ENCODE measurements around the gene PHF21B. TPM values are rescaled to one million over a fixed set of nuclear protein-coding genes. Genes with fewer than 3 reads are reported as not detected.

Gene PHF21B
- total and polyA plus RNA-seq, 2 donors (not counting 3 experiments of a cell fraction or from before 2014, with no cell fraction given) = not detected

- dilution Hi-C loops (cut with MboI; ENCODE audit: extremely low pct_ligation_motif_present, low sequenced_read_pairs) (no loop called here), intact Hi-C loops (cut with micrococcal nuclease) (no loop called here)
- H3K79me2 ChIP-seq (ENCODE audit: control insufficient read depth, insufficient read depth, low read length) = no peaks in the 10 kb centered on the region
- no peak for DNase-seq (ENCODE audit: low read depth, low spot score)
- H3K9me1 ChIP-seq (replicated peaks; ENCODE audit: control insufficient read depth, extremely low read depth, insufficient read depth, low read length) = no peaks in the 10 kb centered on the region
- no peak for FAIRE-seq
- H3K27ac ChIP-seq (ENCODE audit: insufficient read depth, low read depth, low read length) = no peak overlapping the region
- no peak overlapping the region for H3K9ac ChIP-seq (replicated peaks; ENCODE audit: extremely low read depth, insufficient read depth, low read length)
- no peaks in the 10 kb centered on the region for H4K20me1 ChIP-seq (replicated peaks; ENCODE audit: control insufficient read depth, extremely low read depth, insufficient read depth, low read length)
- no peak overlapping the region for H3K4me3 ChIP-seq (replicated peaks in 1 of 3; ENCODE audit: insufficient read depth in 1 of 3, low read depth in 1 of 3, low read length in 3 of 3)
- no peak overlapping the region for H3K4me2 ChIP-seq (ENCODE audit: insufficient read depth, low read length)
- TF ChIP-seq MAX (IDR thresholded peaks at IDR 0.05; ENCODE audit: insufficient read depth, insufficient read length) (no peak), FOS (IDR thresholded peaks at IDR 0.05; ENCODE audit: borderline replicate concordance, insufficient read depth, low read length) (no peak), POLR2AphosphoS5 (IDR thresholded peaks at IDR 0.05; ENCODE audit: insufficient read depth, low read depth, low read length) (no peak), GATA2 (IDR thresholded peaks at IDR 0.05; ENCODE audit: insufficient read depth, insufficient read length, low read depth, low read length) (no peak), CTCF (IDR thresholded peaks at IDR 0.05; ENCODE audit: extremely low read depth in 1 of 2, insufficient read depth in 1 of 2, low read depth in 1 of 2, low read length in 2 of 2) (no peak), EZH2 (IDR thresholded peaks at IDR 0.05; ENCODE audit: borderline replicate concordance, low read depth, low read length, severe bottlenecking) (no peak), MYC (IDR thresholded peaks at IDR 0.05; ENCODE audit: low read depth, low read length) (no peak), POLR2A (IDR thresholded peaks at IDR 0.05; ENCODE audit: low read depth, low read length) (no peak), JUN (IDR thresholded peaks at IDR 0.05; ENCODE audit: borderline replicate concordance, insufficient read depth, insufficient read length, low read depth) (no peak)
- no TSS peak for BruUV-seq (replicated peaks)
- no peaks in the 10 kb centered on the region for H3K27me3 ChIP-seq (ENCODE audit: control insufficient read depth in 2 of 2, insufficient read depth in 2 of 2, low read length in 2 of 2)
- H2AFZ ChIP-seq (ENCODE audit: low read depth, low read length) = no peak overlapping the region
- H3K4me1 ChIP-seq (ENCODE audit: control insufficient read depth, extremely low read depth, insufficient read depth, low read length) = no peaks in the 10 kb centered on the region
- H3K9me3 ChIP-seq (replicated peaks; ENCODE audit: control insufficient read depth, insufficient read depth, low read length) = no peaks in the 10 kb centered on the region
- no peaks in the 10 kb centered on the region for H3K36me3 ChIP-seq (ENCODE audit: control insufficient read depth in 2 of 2, extremely low read depth in 1 of 2, insufficient read depth in 2 of 2, low read length in 2 of 2)
- CTCF ChIA-PET = no interaction called here
- POLR2A ChIA-PET = no interaction called here
Observed at GRCh38 chr22:44840611-44841322, 169.0 kb downstream of the PHF21B start.
